Superior temporal gyrus (tissue), 1 donor: ENCODE results near the gene SALL3.

ENCODE experiments used
- DNase-seq: peaks from one replicate; pipeline ENCODE4 v3.0.0-alpha.2; 2016; ENCODE audit errors: extremely low spot score

Gene SALL3

DNA sequence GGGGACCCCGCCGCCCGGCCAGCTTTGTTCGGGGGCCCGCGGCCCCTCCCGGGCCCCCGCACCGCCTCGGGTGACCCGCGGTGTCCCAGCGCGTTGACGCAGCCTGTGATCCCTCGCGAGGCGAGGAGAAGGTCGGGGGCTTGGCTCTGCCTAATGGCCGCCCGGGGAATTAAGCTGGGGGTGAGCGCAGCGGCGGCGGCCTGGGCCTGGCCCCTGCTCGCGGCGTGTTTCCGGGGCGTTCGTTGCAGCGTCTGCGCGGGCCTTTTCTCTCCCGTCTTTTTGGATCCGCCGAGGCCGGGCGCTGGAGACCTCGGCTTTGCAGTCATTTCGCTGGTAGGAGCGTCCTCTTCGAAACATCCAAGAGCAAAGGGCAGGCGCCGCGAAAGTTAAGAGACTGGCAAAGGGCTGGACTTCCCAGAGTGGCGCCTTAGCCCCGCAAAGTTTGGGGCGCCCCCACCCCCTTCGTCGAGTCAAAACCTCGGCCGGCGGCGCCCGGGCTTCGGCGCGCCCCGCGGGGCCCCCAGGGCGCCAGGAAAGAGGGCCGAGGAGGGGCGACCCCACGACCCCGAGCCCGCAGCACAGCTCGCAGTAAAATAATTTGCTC is 1.3 kb downstream of the SALL3 start:
- no peak for DNase-seq

DNA sequence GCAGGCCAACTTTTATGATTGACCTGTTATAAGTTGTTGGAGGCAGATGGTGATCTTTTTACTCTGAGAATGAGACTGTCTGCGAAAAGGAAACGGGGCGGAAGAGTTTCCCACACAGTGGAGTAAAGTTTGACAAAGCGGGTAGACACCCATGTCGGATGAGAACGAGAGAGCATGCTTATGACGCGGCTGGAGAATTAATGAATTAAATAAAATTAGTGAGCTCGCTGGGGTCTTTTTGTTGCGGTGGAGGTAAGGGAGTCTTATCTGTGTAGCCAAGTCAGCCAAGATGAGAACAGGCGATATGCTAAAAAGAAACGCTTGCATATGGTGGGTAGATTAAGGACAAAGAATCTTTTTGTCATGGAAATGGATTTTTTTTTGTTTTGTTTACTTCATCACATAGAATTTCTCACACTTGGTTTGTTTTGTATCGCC is 1.8 kb downstream of the SALL3 start:
- DNase-seq, result no peak

DNA sequence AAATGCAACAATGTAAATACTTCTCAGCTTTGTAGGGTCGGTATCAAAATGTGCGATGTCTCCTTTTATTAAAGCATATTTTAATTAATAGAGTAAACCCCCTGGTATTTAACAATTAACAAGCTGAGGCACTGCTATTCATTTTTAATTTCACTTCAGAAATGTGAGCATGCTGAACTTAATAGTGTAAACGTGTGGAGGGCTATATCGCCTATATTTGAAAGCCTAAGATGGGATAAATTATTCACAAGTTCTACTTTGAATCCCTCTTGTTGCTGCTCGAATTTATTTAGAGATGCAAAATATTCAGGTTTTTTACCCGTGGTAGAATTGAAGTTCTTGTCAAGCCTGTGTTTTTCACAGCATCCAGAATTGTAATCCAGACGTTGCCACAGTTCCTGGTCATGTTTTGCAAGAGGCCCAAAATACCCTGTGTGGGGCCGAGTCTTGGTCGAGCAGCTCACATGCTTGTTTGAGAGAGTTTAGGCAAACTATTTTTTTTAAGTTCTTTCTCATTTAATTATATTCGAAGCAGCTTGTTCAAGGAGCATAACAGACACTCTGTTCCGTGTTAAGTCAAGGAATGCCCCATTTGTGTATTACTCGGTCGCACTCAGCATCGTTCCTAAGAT is 2.5 kb downstream of the SALL3 start:
- DNase-seq, result no peak

DNA sequence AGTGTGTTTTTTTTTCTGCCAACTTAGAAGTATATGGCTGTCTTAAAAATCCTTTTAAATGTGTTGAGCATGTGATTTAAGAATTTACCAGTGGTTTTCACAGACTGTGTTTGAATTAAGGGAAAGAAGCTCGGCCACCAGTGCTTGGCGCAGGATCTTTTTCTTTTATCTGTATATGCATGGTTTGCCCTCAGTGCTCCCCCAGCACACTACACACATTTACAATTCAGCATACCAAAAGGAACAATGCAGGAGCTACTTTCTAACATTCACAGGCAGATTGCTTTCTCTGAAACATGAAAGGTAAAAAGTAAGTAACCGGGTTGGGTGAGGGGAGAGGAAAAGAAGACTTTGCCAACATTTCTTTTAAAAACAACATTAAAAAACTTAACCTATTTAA is 3.9 kb downstream of the SALL3 start:
- no peak for DNase-seq

DNA sequence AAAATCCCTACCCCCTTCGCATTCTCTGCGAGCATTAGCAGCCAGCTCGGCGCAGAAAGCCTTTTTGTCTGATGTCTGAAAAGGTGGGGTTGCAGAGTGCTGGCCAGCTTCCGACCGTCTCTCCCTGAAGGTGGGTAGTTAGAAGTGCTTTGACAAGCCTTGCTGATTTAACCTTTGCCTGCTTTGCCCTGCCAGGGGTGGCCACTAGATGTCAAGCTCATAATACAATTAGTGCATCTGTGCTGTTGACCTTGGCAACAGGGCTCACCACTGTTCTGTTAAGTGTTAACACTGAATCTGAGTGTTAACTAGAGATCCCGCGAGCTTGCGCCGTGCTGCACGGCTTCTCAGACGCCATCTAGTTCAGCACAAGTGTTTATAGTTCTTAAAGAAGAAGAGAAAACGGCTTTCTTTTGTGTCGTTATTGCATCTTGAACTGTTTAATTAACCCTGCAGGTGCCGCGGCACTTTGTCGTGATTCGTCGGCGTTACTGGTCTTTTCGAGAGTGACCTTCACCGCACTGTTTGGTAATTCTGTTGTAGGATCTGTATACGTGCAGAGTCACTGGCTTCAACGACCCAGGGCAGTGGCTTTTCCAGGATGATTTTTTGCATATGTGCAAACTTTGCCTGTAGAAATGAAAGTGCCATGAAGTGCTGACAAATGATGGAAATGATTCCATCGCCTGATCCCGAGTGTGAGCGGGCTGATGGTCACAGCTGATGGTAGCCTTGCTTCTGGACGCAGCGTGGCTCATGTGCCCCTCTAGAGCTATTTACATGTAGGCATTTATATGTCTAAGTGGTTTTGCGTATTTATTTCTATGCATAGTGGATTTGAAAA is 5.5 kb downstream of the SALL3 start:
- DNase-seq, result no peak

DNA sequence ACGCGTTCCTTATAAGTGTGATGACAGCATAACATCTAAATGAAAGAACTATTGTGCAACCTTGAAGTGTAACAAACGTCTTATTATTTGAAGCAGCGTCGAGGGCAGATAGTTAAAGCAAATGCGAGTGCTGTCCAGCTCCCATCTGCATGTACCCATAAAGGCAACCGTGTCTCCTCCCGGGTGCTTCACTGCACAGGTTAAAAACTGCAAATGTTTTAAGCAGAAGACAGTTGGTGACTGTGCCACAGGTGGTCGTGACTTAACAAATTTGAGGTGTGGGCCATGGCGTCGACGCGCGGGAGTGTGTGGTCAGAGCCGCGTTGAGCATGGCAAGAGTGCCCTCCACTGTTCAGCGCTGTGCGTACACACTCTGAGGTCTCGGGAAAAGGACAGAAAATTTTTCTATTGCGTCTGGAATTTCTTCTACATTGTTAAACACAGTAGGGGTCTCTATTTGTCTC is 6.4 kb downstream of the SALL3 start:
- DNase-seq, result peak; percentile 68

DNA sequence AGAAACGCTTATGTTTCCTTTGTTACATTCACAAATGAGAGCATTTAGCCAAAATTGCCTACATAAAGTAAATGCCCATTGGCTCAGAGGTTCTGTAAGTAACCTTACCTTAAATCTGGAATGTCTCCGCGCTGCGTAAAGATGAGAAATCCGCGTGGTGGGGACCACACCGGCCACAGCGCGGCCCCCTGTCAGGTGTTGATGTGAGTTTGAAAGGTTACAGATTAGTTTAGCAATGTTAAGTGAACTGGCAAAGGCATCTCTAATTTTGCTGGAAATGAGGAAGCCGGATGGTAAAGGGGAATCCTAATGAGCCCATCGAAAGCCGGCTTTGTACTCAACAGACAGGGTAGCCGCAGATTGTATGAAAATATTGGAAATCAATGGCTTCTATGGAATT is 11.8 kb downstream of the SALL3 start:
- DNase-seq, result no peak

DNA sequence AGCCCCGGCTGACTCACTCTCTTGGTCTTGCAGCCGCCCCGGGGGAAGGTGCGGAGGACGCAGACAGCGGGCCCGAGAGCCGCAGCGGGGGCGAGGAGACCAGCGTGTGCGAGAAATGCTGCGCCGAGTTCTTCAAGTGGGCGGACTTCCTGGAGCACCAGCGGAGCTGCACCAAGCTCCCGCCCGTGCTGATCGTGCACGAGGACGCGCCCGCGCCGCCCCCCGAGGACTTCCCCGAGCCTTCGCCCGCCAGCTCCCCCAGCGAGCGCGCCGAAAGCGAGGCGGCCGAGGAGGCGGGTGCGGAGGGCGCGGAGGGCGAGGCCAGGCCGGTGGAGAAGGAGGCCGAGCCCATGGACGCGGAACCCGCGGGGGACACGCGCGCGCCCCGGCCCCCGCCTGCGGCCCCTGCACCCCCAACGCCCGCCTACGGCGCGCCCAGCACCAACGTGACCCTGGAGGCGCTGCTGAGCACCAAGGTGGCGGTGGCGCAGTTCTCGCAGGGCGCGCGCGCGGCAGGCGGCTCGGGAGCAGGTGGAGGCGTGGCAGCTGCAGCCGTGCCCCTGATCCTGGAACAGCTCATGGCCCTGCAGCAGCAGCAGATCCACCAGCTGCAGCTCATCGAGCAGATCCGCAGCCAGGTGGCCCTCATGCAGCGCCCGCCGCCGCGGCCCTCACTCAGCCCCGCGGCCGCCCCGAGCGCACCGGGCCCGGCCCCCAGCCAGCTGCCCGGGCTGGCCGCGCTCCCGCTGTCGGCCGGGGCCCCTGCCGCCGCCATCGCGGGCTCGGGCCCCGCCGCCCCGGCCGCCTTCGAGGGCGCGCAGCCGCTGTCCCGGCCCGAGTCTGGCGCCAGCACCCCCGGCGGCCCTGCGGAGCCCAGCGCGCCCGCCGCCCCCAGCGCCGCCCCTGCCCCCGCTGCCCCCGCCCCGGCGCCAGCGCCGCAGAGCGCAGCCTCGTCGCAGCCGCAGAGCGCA is 12.7 kb downstream of the SALL3 start:
- no peak for DNase-seq

DNA sequence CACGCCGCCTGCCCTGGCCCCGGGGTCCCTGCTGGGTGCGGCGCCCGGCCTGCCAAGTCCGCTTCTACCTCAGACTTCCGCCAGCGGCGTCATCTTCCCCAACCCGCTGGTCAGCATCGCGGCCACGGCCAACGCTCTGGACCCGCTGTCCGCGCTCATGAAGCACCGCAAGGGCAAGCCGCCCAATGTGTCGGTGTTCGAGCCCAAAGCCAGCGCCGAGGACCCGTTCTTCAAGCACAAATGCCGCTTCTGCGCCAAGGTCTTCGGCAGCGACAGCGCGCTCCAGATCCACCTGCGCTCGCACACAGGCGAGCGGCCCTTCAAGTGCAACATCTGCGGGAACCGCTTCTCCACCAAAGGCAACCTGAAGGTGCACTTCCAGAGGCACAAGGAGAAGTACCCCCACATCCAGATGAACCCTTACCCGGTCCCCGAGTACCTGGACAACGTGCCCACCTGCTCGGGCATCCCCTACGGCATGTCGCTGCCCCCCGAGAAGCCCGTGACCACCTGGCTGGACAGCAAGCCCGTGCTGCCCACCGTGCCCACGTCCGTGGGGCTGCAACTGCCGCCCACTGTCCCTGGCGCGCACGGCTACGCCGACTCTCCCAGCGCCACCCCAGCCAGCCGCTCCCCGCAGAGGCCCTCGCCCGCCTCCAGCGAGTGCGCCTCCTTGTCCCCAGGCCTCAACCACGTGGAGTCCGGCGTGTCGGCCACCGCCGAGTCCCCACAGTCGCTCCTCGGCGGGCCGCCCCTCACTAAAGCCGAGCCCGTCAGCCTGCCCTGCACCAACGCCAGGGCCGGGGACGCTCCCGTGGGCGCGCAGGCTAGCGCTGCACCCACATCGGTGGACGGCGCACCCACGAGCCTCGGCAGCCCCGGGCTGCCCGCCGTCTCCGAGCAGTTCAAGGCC is 13.7 kb downstream of the SALL3 start:
- no peak for DNase-seq

DNA sequence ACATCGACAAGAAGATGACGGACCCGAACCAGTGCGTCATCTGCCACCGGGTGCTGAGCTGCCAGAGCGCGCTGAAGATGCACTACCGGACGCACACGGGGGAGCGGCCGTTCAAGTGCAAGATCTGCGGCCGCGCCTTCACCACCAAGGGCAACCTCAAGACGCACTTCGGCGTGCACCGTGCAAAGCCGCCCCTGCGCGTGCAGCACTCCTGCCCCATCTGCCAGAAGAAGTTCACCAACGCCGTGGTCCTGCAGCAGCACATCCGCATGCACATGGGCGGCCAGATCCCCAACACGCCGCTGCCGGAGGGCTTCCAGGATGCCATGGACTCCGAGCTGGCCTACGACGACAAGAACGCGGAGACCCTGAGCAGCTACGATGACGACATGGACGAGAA is 14.4 kb downstream of the SALL3 start:
- DNase-seq, result no peak

DNA sequence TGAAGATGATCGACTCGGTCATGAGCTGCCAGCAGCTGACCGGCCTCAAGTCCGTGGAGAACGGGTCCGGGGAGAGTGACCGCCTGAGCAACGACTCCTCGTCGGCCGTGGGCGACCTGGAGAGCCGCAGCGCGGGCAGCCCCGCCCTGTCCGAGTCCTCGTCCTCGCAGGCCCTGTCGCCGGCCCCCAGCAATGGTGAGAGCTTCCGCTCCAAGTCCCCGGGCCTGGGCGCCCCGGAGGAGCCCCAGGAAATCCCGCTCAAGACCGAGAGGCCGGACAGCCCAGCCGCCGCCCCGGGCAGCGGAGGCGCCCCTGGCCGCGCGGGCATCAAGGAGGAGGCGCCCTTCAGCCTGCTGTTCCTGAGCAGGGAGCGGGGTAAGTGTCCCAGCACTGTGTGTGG is 14.9 kb downstream of the SALL3 start:
- DNase-seq, result no peak

DNA sequence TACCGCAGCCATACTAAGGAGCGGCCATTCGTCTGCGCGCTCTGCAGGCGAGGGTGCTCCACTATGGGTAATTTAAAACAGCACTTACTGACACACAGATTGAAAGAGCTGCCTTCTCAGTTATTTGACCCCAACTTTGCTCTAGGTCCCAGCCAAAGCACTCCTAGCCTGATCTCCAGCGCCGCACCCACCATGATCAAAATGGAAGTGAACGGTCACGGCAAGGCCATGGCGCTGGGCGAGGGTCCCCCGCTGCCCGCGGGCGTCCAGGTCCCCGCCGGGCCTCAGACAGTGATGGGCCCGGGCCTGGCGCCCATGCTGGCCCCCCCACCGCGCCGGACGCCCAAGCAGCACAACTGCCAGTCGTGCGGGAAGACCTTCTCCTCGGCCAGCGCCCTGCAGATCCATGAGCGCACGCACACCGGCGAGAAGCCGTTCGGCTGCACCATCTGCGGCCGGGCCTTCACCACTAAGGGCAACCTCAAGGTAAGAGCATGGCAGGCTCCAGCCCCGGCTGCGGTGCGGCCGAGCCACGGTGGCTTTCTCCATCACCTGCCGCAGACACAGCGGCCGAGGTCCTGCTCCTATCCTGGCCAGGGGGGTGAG is 15.5 kb downstream of the SALL3 start:
- DNase-seq, result no peak

DNA sequence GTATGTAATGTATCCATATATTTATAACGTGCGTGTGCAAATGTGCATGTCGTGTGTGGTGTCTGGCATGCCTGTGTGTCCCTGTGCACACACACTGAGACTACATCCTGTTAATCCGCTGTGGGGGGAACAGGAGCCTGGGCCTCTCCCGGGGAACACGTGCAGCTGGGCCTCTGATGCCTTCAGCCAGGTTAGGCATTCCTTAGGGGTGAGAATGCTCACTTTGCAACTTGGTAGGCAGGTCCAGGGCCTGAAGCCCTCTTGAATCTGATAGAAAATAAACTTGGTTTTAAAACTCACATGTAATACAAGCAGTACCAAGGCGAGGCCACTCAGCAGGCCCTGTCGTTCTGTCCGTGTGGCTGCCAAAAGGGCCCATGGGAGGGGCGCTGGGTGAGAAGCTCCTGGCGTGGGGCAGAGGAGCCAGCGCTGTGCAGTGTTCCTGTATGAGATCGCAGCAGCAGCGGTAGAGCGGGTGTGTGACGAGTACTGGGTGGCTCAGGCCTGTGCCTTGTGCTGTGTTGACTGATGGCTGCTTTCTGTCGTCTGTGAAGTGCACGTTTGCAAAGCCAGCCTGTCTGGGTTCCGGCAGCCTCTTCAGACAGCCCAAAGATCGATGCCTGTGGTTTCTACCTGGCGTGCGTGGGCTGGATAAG is 16.2 kb downstream of the SALL3 start:
- peak; percentile 3 for DNase-seq

DNA sequence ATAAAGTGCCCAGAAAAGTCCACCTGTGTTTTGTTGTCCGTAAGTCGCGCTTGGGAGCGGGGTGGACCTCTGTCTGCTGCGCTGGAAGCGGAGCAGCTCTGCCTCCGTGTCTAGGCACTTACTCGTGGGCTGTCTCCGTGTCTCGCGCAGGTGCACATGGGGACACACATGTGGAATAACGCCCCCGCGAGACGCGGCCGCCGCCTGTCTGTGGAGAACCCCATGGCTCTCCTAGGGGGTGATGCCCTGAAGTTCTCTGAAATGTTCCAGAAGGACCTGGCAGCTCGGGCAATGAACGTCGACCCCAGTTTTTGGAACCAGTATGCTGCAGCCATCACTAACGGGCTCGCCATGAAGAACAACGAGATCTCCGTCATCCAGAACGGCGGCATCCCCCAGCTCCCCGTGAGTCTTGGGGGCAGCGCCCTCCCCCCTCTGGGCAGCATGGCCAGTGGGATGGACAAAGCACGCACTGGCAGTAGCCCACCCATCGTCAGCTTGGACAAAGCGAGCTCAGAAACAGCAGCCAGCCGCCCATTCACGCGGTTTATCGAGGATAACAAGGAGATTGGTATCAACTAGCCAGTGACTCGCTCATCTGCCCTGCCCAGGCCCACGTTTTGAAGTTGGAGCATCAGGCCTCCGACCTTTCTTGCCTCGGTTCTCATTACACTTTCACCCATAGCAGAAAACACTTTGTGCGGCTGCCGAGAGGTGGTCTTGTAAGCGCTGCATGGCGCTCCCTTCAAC is 17.3 kb downstream of the SALL3 start:
- DNase-seq, result no peak

DNA sequence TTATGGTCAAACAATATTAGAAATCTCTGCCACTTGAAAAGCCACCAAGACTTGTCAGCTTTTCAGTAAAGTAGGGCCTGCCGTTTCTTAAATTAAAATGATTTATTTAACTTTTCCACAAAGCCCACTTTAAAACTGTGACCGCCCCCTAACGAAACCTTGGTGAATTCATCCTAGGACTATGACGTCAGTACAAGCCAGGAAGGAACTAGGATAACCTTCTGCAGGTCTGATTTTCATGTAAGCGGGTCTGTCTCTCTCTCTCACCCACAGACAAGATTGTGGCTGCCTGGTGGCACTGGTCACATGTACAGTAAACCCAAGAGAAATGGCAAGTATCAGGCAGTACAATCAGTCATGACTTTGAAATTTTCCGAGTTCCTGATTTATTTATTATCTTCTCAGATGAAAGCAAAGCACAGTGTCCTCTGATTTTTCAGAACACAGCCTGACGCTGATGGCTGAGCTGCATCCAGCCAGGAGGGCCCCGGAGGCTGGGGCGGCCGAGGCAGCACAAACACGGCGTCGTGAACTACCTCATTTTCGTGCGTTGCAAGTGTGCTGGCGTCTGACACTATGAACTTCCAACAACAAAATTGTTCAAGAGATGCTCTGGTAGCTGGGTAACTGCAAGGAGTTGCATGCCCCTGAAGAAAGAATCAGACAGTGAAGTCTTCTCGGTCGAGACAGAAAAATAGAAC is 18.9 kb downstream of the SALL3 start:
- DNase-seq, result no peak

DNA sequence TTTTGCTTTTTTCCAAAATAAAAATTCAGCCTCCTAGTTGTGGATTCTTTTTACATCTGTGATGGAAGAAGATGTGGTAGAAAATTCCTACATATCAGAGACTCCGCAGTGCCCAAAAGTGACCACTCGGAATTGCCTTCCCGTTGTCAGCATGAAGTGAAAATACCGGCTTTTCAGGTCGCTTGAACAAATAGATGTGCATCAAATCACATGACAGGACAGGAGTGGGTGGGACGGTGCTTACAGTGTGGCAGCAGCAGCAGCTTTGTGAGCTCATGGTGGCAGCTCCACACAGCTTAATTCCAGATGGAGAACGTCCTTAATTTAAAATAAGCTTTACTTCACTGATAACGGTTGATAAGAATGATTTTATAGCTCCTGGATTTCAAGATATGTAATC is 20.3 kb downstream of the SALL3 start:
- no peak for DNase-seq

DNA sequence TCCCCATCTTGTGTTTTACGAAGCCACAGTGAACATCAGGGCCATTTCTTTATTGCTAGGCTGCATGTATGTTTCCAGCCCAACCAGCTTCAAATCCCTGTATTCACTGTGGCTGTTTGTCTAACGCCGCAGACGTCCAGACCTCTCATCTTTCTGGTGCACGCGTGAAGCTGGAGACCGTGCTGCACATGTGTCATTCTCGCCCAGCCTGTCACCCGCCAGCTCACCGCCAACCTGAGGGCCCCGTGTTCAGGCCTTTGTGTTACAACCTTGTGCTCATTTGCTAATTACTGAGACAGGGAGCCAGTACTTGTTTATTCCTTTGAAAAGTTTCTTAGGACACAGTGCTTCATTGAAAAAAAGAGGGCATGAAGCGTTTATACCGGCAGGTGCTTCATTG is 21.4 kb downstream of the SALL3 start:
- DNase-seq, result no peak

DNA sequence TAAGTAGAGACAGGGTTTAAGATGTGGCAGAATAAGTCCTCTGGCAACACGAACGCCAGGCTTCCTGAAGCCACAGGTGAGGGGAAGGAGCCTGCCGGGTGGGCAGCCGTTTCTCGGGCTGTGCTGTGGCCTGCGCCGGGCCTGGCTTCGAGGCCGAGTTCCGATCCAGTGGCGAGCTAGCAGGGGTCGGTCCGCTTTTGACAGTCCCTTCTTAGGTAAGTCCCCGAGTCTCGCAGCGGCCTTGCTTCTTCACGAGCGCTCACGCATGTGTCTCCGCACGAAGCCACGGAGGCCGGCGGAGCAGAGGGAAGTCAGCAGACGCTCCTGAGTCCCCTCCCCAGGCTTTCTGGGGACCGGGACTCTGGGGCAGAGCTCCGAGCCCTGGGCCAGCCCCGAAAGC is 26.0 kb downstream of the SALL3 start:
- DNase-seq, result no peak
